BJ (cell line): ENCODE results near the gene MEDAG. TPM values are rescaled to one million over a fixed set of nuclear protein-coding genes. Genes with fewer than 3 reads are reported as not detected.

Source experiments
- CTCF ChIA-PET: fragments of 350-600 bp; formaldehyde crosslinking; extraction: SDS; loops from one replicate; lab custom pipeline; 2021; ENCODE audit warnings: antibody characterized with exemption, inconsistent platforms; lab: Yijun Ruan, JAX
- POLR2A ChIA-PET: fragments of 300-600 bp; sonication (Branson Sonifier 250); formaldehyde crosslinking; extraction: SDS; loops from one replicate; lab custom pipeline; 2021; ENCODE audit warnings: antibody characterized with exemption; lab: Charles Lee
- DNase-seq: peaks from one replicate; pipeline ENCODE4 v3.0.0-alpha.2; 2011; ENCODE audit warnings: low read depth
- H3K27me3 ChIP-seq: 2 replicates; pipeline ENCODE4 v1.6.0; 2011; ENCODE audit warnings: low read length; ENCODE audit not compliant: control insufficient read depth, insufficient read depth
- H3K36me3 ChIP-seq: 2 replicates; pipeline ENCODE4 v1.5.1; 2011; ENCODE audit warnings: low read length; ENCODE audit not compliant: control insufficient read depth, insufficient read depth
- H3K4me3 ChIP-seq: 2 replicates; pipeline ENCODE4 v1.5.1; 2011; ENCODE audit warnings: low read depth, mild to moderate bottlenecking, control low read depth, low read length
- polyA plus RNA-seq: library from polyadenylated mRNA; depleted of rRNA; stranded (reverse); fragments of >200 nt; gene quantifications from 2 replicates; pipeline ENCODE4 v1.2.3, GENCODE V29; 2011
- TF ChIP-seq, protein P1 (sequence below): IDR thresholded peaks from 2 replicates; pipeline ENCODE4 v1.5.1; 2011; ENCODE audit warnings: low read depth, mild to moderate bottlenecking, control low read depth, inconsistent platforms, low read length, moderate library complexity; ENCODE audit not compliant: insufficient read depth

MEDAG gene
- polyA plus RNA-seq, 1 experiment: 0.87 TPM

DNA sequence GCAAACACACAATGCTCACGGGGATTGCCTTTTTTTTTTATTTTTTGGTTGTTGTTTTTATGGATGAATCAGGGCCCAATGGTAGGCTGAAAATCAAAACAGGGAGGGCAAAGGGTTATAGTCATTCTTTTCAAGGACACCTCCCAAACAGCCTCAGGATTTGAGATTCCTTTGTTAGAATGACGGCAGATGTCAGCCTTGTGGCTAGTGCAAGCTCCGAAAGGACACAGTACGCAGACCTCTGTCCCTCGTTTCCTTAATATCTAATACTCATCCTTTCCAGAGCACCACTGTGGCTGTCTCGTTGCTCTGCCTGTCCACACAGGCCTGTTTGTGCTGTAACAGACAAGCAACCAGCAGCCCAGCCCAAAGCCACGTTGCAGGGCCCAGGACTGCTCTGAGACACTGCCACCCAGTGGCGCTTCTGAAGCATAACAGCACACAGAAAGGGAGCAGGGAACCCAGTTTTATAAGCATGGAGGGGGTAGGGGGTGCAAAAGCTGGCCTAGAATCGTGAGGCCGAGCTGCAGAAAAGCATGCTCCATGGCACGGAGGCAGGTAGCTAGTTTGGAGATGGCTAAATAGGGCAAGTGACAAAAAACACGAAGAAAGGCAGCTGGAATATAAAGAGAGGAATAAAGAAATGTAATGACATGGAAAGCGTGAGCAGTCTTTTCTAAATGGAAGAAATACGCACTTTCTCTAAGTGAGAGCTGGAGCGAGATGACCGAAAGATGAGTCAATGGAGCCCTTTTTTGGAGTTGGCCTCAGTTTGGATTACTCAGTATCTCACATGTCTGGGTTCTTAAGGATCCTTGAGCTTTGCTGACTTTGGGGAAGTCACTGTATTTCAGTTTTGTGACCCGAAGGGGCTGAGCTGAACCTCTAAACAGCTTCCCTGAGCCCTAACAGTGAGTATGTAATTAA, 40.7 kb upstream of the MEDAG start:
- peak; percentile 75 for DNase-seq
- TF ChIP-seq, protein P1, sequence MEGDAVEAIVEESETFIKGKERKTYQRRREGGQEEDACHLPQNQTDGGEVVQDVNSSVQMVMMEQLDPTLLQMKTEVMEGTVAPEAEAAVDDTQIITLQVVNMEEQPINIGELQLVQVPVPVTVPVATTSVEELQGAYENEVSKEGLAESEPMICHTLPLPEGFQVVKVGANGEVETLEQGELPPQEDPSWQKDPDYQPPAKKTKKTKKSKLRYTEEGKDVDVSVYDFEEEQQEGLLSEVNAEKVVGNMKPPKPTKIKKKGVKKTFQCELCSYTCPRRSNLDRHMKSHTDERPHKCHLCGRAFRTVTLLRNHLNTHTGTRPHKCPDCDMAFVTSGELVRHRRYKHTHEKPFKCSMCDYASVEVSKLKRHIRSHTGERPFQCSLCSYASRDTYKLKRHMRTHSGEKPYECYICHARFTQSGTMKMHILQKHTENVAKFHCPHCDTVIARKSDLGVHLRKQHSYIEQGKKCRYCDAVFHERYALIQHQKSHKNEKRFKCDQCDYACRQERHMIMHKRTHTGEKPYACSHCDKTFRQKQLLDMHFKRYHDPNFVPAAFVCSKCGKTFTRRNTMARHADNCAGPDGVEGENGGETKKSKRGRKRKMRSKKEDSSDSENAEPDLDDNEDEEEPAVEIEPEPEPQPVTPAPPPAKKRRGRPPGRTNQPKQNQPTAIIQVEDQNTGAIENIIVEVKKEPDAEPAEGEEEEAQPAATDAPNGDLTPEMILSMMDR: peak; percentile 91
- POLR2A ChIA-PET: interaction anchor here (0.6 kb wide), 1 partner anchor 248 kb away, joined by 3 read pairs; no protein-coding TSS in a partner anchor
- CTCF ChIA-PET: interaction anchor here (0.5 to 3.1 kb wide), 29 partner anchors 9 to 736 kb away, joined by 3 to 28 read pairs (median 5); no protein-coding TSS in a partner anchor
- Histone ChIP-seq H3K36me3 (no peaks in the 10 kb centered on the region), H3K27me3 (no peaks in the 10 kb centered on the region), H3K4me3 (no peak overlapping the region)

DNA sequence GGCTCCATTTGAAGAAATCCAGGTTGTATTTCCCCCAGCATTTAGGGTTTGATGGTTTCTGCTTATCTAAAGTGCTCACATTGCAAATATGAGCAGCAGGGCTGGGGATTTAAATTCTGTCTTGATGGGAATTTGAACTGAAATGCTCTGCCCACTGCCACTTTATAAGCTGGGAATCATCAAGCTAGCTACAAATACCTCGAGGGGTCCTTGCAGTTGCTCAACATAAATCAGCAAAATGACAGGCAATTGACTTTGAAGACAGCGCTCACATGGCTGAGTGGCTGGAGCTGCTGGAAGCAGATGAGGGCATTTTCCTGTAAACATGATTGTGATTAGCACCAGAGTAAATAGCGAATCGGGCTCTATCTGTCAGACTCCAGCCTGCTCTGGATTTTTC, 39.4 kb upstream of the MEDAG start:
- POLR2A ChIA-PET: no interaction called here
- CTCF ChIA-PET: interaction anchor here (1.0 to 3.1 kb wide), 8 partner anchors 10 to 185 kb away, joined by 3 to 28 read pairs (median 12); no protein-coding TSS in a partner anchor

DNA sequence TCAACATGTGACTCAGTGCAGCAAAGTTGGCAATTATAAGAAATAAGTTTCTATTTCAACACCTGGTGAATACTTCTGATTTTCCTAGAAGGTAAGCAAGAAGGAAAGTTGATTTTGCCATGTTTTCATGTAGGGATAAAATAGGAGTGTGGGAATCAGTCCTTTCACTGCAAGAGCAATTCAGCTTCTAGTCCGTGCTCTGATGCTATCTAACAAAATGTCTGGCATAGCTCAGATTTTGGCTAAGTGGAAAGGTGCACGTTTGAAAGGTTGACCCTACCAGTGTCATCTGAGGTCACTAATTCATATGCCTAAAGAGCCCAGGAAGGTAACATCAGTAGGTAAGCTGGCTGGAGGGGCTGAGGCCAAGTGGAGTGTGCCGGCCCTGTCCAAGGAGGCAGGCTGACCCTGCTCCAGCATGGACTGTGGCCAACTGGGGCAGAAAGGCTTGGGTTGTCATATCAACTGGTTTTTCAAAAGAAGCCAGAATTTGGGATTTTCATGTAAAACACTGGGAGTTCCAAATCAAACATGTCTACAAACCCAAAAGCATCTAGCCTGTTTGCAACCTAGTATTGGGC, 38.9 kb upstream of the MEDAG start:
- CTCF ChIA-PET: interaction anchor here (0.9 to 3.5 kb wide), 7 partner anchors 11 to 177 kb away, joined by 3 to 23 read pairs (median 15); no protein-coding TSS in a partner anchor
- DNase-seq: no peak
- Histone ChIP-seq H3K27me3 (no peaks in the 10 kb centered on the region), H3K36me3 (no peaks in the 10 kb centered on the region), H3K4me3 (no peak overlapping the region)
- TF ChIP-seq, protein P1: no peak
- POLR2A ChIA-PET: no interaction called here

More for the DNA sequence above, 39.4 kb upstream of the MEDAG start:
- no peak for DNase-seq
- no peaks in the 10 kb centered on the region for H3K36me3 ChIP-seq
- TF ChIP-seq, protein P1: no peak
- H3K4me3 ChIP-seq: no peak overlapping the region
- H3K27me3 ChIP-seq: no peaks in the 10 kb centered on the region

DNA sequence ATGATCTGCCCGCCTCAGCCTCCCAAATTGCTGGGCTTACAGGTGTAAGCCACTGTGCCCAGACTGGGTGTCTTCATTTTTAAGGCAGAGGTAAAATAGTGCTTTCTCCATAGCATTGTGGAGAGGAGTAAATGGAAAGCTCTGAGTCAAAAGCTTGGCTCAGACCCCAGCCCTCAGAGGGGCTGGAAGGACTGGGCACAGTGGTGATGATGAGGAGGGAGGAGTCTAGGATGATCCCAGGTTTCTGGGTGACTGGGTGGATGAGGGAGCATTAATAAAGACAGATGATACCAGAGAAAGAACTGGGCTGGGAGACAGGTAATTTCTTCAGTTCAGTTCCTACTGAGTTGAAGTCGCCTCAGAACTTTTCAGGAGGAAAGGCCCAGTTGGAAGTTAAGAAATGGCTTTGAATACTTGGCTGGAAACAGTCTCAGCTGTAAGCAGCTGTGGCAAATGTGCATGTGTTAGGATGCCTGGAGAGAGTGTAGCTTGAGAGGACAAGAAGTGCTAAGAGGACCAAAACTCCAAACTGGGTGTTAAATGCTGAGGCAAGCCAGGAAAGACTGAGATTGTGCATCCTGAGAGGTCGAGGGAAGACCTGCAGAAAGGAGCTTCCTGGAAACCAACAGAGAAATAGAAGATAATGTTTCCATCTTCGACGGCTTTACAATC, 37.1 kb upstream of the MEDAG start:
- ChIA-PET POLR2A (interaction anchor here (1.6 kb wide), 1 partner anchor 11 kb away, joined by 6 read pairs; no protein-coding TSS in a partner anchor), CTCF (interaction anchor here (1.0 to 3.5 kb wide), 8 partner anchors 11 to 176 kb away, joined by 3 to 15 read pairs (median 4); no protein-coding TSS in a partner anchor)
- H3K36me3 ChIP-seq: no peaks in the 10 kb centered on the region
- no peak overlapping the region for H3K4me3 ChIP-seq
- TF ChIP-seq, protein P1: no peak
- H3K27me3 ChIP-seq: no peaks in the 10 kb centered on the region
- no peak for DNase-seq
